ENCODE measurements around the gene CYP2R1.

CYP2R1 gene

GRCh38 chr11:14914536-14914935, 22.5 kb upstream of the CYP2R1 start:
- H3K36me3 ChIP-seq (replicated peaks in 1 of 2; ENCODE audit: control insufficient read depth in 2 of 2, insufficient read depth in 2 of 2, low read length in 2 of 2) = no peaks in the 10 kb centered on the region
- WGBS, 2 donors (ENCODE audit: extremely low coverage in 2 of 2, insufficient read length in 2 of 2, insufficient replicate concordance in 1 of 2) = no CpG with 5 or more reads among the region's 3 CpGs
- H3K79me1 ChIP-seq (ENCODE audit: low read depth, low read length) = no peaks in the 10 kb centered on the region
- no peak overlapping the region for H3K4me3 ChIP-seq (ENCODE audit: low read length in 2 of 2)
- no peak overlapping the region for H3K18ac ChIP-seq (ENCODE audit: low read length)
- H3K14ac ChIP-seq (ENCODE audit: low read length) = no peak overlapping the region
- no peak overlapping the region for H2AK5ac ChIP-seq (ENCODE audit: low read depth, low read length)
- no peak overlapping the region for H2BK5ac ChIP-seq (ENCODE audit: low read length)
- H2BK12ac ChIP-seq (ENCODE audit: low read length) = no peak overlapping the region
- no peak overlapping the region for H3K4ac ChIP-seq (ENCODE audit: low read length)
- no peak overlapping the region for H2BK15ac ChIP-seq (ENCODE audit: low read length)
- no peaks in the 10 kb centered on the region for H3K4me1 ChIP-seq (ENCODE audit: control insufficient read depth in 2 of 2, insufficient read depth in 1 of 2, low read depth in 1 of 2, low read length in 2 of 2)
- no peak overlapping the region for H3K9ac ChIP-seq (ENCODE audit: low read depth, low read length, poor library complexity)
- DNase-seq (ENCODE audit: low spot score) = no peak
- H3K9me3 ChIP-seq (replicated peaks in 1 of 2; ENCODE audit: control insufficient read depth in 2 of 2, insufficient read depth in 1 of 2, low read depth in 1 of 2, low read length in 2 of 2) = peaks cover 0 to 2% of the 10 kb centered on the region in 2 donors
- no peak overlapping the region for H4K8ac ChIP-seq (ENCODE audit: low read depth, low read length)
- no peak overlapping the region for H2BK120ac ChIP-seq (ENCODE audit: low read depth, low read length)
- no peak overlapping the region for H3K27ac ChIP-seq (replicated peaks; ENCODE audit: low read length)
- no peak overlapping the region for H3K23ac ChIP-seq (ENCODE audit: low read depth, low read length, poor library complexity)
- no peak overlapping the region for H3K4me2 ChIP-seq (ENCODE audit: insufficient read depth, low read length, poor library complexity, severe bottlenecking)
- H2AFZ ChIP-seq (ENCODE audit: low read length) = no peak overlapping the region
- H4K91ac ChIP-seq (ENCODE audit: low read depth, low read length, poor library complexity) = no peak overlapping the region
- H3K27me3 ChIP-seq (ENCODE audit: control insufficient read depth in 3 of 3, insufficient read depth in 3 of 3, low read depth in 1 of 3, low read length in 3 of 3) = no peaks in the 10 kb centered on the region

GRCh38 chr11:14908214-14908880, 16.3 kb upstream of the CYP2R1 start:
- H3K4me2 ChIP-seq (ENCODE audit: insufficient read depth, low read length, poor library complexity, severe bottlenecking) = no peak overlapping the region
- DNase-seq (ENCODE audit: low spot score) = no peak
- H3K9ac ChIP-seq (ENCODE audit: low read depth, low read length, poor library complexity) = no peak overlapping the region
- no peak overlapping the region for H3K23ac ChIP-seq (ENCODE audit: low read depth, low read length, poor library complexity)
- H3K79me1 ChIP-seq (ENCODE audit: low read depth, low read length) = no peaks in the 10 kb centered on the region
- no peak overlapping the region for H3K27ac ChIP-seq (replicated peaks; ENCODE audit: low read length)
- no peak overlapping the region for H2BK12ac ChIP-seq (ENCODE audit: low read length)
- H2AFZ ChIP-seq (ENCODE audit: low read length) = peak overlapping the region; percentile 68
- no peaks in the 10 kb centered on the region for H3K36me3 ChIP-seq (replicated peaks in 1 of 2; ENCODE audit: control insufficient read depth in 2 of 2, insufficient read depth in 2 of 2, low read length in 2 of 2)
- no peak overlapping the region for H3K4ac ChIP-seq (ENCODE audit: low read length)
- H2BK120ac ChIP-seq (ENCODE audit: low read depth, low read length) = no peak overlapping the region
- H3K27me3 ChIP-seq (ENCODE audit: control insufficient read depth in 3 of 3, insufficient read depth in 3 of 3, low read depth in 1 of 3, low read length in 3 of 3) = no peaks in the 10 kb centered on the region
- H3K14ac ChIP-seq (ENCODE audit: low read length) = no peak overlapping the region
- H3K4me1 ChIP-seq (ENCODE audit: control insufficient read depth in 2 of 2, insufficient read depth in 1 of 2, low read depth in 1 of 2, low read length in 2 of 2) = peaks cover 0 to 2% of the 10 kb centered on the region in 2 donors
- H3K9me3 ChIP-seq (replicated peaks in 1 of 2; ENCODE audit: control insufficient read depth in 2 of 2, insufficient read depth in 1 of 2, low read depth in 1 of 2, low read length in 2 of 2) = no peaks in the 10 kb centered on the region
- no peak overlapping the region for H2BK15ac ChIP-seq (ENCODE audit: low read length)
- no peak overlapping the region for H2AK5ac ChIP-seq (ENCODE audit: low read depth, low read length)
- H3K18ac ChIP-seq (ENCODE audit: low read length) = no peak overlapping the region
- H3K4me3 ChIP-seq (ENCODE audit: low read length in 2 of 2) = no peak overlapping the region
- no CpG with 5 or more reads among the region's 6 CpGs for WGBS, 2 donors (ENCODE audit: extremely low coverage in 2 of 2, insufficient read length in 2 of 2, insufficient replicate concordance in 1 of 2)
- H2BK5ac ChIP-seq (ENCODE audit: low read length) = no peak overlapping the region
- H4K91ac ChIP-seq (ENCODE audit: low read depth, low read length, poor library complexity) = no peak overlapping the region
- no peak overlapping the region for H4K8ac ChIP-seq (ENCODE audit: low read depth, low read length)

- Histone ChIP-seq H3K4me1 (ENCODE audit: control insufficient read depth in 2 of 2, insufficient read depth in 1 of 2, low read depth in 1 of 2, low read length in 2 of 2) (peaks cover 0 to 2% of the 10 kb centered on the region in 2 donors), H3K4me3 (ENCODE audit: low read length in 2 of 2) (peak overlapping the region in 1 of 2 donors; percentile 21), H3K23ac (ENCODE audit: low read depth, low read length, poor library complexity) (no peak overlapping the region), H3K14ac (ENCODE audit: low read length) (no peak overlapping the region), H4K8ac (ENCODE audit: low read depth, low read length) (no peak overlapping the region), H3K9ac (ENCODE audit: low read depth, low read length, poor library complexity) (no peak overlapping the region), H2BK15ac (ENCODE audit: low read length) (no peak overlapping the region), H2AFZ (ENCODE audit: low read length) (peak overlapping the region; percentile 68), H3K36me3 (replicated peaks in 1 of 2; ENCODE audit: control insufficient read depth in 2 of 2, insufficient read depth in 2 of 2, low read length in 2 of 2) (no peaks in the 10 kb centered on the region), H2BK120ac (ENCODE audit: low read depth, low read length) (no peak overlapping the region), H3K27ac (replicated peaks; ENCODE audit: low read length) (no peak overlapping the region), H2BK12ac (ENCODE audit: low read length) (no peak overlapping the region), H2BK5ac (ENCODE audit: low read length) (no peak overlapping the region), H3K18ac (ENCODE audit: low read length) (peak overlapping the region; percentile 9), H3K4me2 (ENCODE audit: insufficient read depth, low read length, poor library complexity, severe bottlenecking) (no peak overlapping the region), H4K91ac (ENCODE audit: low read depth, low read length, poor library complexity) (no peak overlapping the region), H3K79me1 (ENCODE audit: low read depth, low read length) (no peaks in the 10 kb centered on the region), H3K9me3 (replicated peaks in 1 of 2; ENCODE audit: control insufficient read depth in 2 of 2, insufficient read depth in 1 of 2, low read depth in 1 of 2, low read length in 2 of 2) (no peaks in the 10 kb centered on the region), H3K27me3 (ENCODE audit: control insufficient read depth in 3 of 3, insufficient read depth in 3 of 3, low read depth in 1 of 3, low read length in 3 of 3) (no peaks in the 10 kb centered on the region), H3K4ac (ENCODE audit: low read length) (no peak overlapping the region), H2AK5ac (ENCODE audit: low read depth, low read length) (no peak overlapping the region)
- no peak for DNase-seq (ENCODE audit: low spot score)
- WGBS, 2 donors (ENCODE audit: extremely low coverage in 2 of 2, insufficient read length in 2 of 2, insufficient replicate concordance in 1 of 2) = no CpG with 5 or more reads among the region's 13 CpGs
These were observed 15.6 kb upstream of the CYP2R1 start for GRCh38 chr11:14907411-14908213.

- Histone ChIP-seq H3K23ac (ENCODE audit: low read depth, low read length, poor library complexity) (no peak overlapping the region), H3K4me3 (ENCODE audit: low read length in 2 of 2) (no peak overlapping the region), H3K14ac (ENCODE audit: low read length) (no peak overlapping the region), H2AK5ac (ENCODE audit: low read depth, low read length) (no peak overlapping the region), H3K9ac (ENCODE audit: low read depth, low read length, poor library complexity) (no peak overlapping the region), H3K18ac (ENCODE audit: low read length) (no peak overlapping the region), H3K4me2 (ENCODE audit: insufficient read depth, low read length, poor library complexity, severe bottlenecking) (no peak overlapping the region), H2BK12ac (ENCODE audit: low read length) (no peak overlapping the region), H2BK15ac (ENCODE audit: low read length) (no peak overlapping the region), H3K9me3 (replicated peaks in 1 of 2; ENCODE audit: control insufficient read depth in 2 of 2, insufficient read depth in 1 of 2, low read depth in 1 of 2, low read length in 2 of 2) (no peaks in the 10 kb centered on the region), H3K79me1 (ENCODE audit: low read depth, low read length) (no peaks in the 10 kb centered on the region), H2BK5ac (ENCODE audit: low read length) (no peak overlapping the region), H3K36me3 (replicated peaks in 1 of 2; ENCODE audit: control insufficient read depth in 2 of 2, insufficient read depth in 2 of 2, low read length in 2 of 2) (no peaks in the 10 kb centered on the region), H3K27me3 (ENCODE audit: control insufficient read depth in 3 of 3, insufficient read depth in 3 of 3, low read depth in 1 of 3, low read length in 3 of 3) (no peaks in the 10 kb centered on the region), H3K27ac (replicated peaks; ENCODE audit: low read length) (no peak overlapping the region), H3K4ac (ENCODE audit: low read length) (no peak overlapping the region), H4K91ac (ENCODE audit: low read depth, low read length, poor library complexity) (no peak overlapping the region), H3K4me1 (ENCODE audit: control insufficient read depth in 2 of 2, insufficient read depth in 1 of 2, low read depth in 1 of 2, low read length in 2 of 2) (peaks cover 0 to 2% of the 10 kb centered on the region in 2 donors), H4K8ac (ENCODE audit: low read depth, low read length) (no peak overlapping the region), H2BK120ac (ENCODE audit: low read depth, low read length) (no peak overlapping the region), H2AFZ (ENCODE audit: low read length) (peak overlapping the region; percentile 34)
- WGBS, 2 donors (ENCODE audit: extremely low coverage in 2 of 2, insufficient read length in 2 of 2, insufficient replicate concordance in 1 of 2) = no CpG with 5 or more reads among the region's 6 CpGs
- DNase-seq (ENCODE audit: low spot score) = no peak
These were observed 15.0 kb upstream of the CYP2R1 start for GRCh38 chr11:14906993-14907392.
